Activated effector memory CD4-positive, alpha-beta T cell treated with anti-CD3 and anti-CD28 coated beads, Interleukin-2, amount 50 U/mL, for 16 hours (primary cell): Measurements from ENCODE around the gene CRLF1.

ENCODE experiments used
- DNase-seq: peaks from one replicate; pipeline ENCODE4 v3.0.0-alpha.2; 2020

Gene CRLF1

GRCh38 chr19:18590273-18591272 is 16.0 kb downstream of the CRLF1 start:
- DNase-seq: no peak

DNA sequence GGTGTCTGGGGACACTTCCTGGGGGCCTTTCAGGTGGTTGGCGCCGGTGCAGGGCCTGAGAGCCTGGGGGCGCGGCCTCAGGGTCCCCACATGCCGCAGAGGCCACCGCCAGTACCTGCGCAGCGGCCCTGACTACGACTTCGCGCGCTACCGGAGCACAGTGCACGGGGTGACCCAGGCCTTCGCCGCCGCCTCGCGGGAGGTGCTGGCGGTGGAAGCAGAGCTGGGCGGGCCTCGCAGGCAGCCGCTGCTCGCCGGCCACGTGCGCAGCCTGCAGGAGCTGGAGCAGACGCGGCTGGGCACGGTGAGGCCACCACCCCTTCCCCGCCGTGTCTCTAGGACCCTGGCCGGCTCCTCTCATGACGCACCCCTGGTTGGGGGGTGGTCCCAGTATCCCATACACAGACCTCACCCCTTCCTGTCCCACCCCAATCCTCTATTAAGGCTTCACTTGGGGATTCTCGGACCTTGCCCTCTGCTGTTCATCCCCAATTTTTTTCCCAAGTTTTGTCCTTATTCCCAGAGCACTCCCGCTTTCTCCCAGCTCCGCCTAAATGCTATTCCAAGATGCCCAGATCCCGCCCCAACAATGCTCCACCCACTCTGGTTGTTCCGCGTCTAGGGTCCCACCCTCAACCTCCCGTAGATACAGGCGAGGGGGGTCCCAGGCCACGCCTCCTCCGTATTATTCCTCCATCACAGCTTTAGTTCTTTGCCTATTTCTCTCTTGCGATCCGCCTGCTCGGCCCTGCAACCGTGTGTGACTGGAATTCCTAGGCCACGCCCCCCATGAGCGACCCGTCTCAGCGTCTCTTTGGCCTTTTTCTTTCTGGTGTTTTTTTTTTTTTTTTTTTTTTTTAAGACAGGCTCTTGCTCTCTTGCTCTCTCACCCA is 17.0 kb downstream of the CRLF1 start:
- peak; percentile 90 for DNase-seq

- DNase-seq: peak; percentile 95
Measured at GRCh38 chr19:18588611-18589379, 17.8 kb downstream of the CRLF1 start, which contains the start of gene REX1BD. Gene REX1BD, plus strand, starts transcription at chr19:18588798. Its CDS starts 4 bp downstream, at chr19:18588802.

- no peak for DNase-seq
Measured at GRCh38 chr19:18587962-18588610, 18.5 kb downstream of the CRLF1 start.

GRCh38 chr19:18587561-18587960 is 19.0 kb downstream of the CRLF1 start:
- no peak for DNase-seq

- DNase-seq: no peak
Measured at GRCh38 chr19:18586306-18586705, 20.3 kb downstream of the CRLF1 start.

- no peak for DNase-seq
Measured at GRCh38 chr19:18580311-18580710, 26.3 kb downstream of the CRLF1 start.

GRCh38 chr19:18577365-18577914 is 29.2 kb downstream of the CRLF1 start:
- DNase-seq: no peak

DNA sequence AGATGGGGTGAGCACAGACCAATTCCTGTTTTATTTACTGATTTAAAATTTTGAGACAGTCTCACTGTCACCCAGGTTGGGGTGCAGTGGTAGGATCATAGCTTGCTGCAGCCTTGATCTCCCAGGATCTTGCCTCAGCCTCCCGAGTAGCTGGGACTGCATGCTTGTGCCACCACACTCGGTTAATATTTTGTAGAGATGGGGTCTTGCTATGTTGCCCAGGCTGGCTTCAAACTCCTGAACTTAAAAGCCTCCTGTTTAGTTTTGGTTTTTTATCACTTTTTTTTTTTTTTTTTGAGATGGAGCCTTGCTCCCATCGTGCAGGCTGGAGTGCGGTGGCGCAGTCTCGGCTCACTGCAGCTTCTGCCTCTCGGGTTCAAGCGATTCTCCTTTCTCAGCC is 30.2 kb downstream of the CRLF1 start:
- no peak for DNase-seq

DNA sequence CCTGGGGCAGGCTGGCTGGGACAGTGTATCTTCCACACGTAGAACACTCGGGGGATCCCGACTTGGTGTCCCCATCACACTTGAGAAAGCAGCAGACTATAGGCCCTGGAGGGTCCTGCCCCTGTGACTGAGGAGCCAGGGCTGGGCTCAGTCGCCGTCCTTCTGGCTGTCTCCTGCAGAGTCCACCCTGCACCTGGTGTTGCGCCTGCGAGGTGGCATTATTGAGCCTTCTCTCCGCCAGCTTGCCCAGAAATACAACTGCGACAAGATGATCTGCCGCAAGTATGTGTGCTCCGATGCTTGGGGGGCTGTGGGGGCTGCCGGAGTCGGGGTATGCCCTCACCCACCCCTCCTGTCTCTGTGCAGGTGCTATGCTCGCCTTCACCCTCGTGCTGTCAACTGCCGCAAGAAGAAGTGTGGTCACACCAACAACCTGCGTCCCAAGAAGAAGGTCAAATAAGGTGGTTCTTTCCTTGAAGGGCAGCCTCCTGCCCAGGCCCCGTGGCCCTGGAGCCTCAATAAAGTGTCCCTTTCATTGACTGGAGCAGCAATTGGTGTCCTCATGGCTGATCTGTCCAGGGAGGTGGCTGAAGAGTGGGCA is 31.8 kb downstream of the CRLF1 start:
- no peak for DNase-seq

GRCh38 chr19:18571564-18572344 is 34.8 kb downstream of the CRLF1 start, which contains the start of gene UBA52:
Gene UBA52, plus strand, starts transcription at chr19:18571857. Its CDS starts 1,444 bp downstream, at chr19:18573301.
- DNase-seq: peak; percentile 100

DNA sequence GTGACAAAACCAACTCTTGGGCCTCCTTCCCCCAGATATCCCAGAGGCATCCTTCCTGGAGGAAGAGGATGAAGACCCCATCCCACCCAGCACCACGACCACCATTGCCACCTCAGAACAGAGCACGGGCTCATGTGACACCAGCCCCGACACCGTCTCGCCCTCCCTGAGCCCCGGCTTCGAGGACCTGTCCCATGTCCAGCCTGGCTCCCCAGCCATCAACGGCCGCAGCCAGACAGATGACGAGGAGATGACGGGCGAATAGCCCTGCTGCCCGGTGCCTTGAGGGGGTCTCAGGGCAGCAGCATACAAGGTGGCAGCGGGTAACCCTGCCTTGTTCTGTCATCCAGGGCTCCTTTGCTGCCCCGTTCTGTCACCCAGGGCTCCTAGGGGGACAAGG is 38.2 kb downstream of the CRLF1 start:
- DNase-seq: no peak

DNA sequence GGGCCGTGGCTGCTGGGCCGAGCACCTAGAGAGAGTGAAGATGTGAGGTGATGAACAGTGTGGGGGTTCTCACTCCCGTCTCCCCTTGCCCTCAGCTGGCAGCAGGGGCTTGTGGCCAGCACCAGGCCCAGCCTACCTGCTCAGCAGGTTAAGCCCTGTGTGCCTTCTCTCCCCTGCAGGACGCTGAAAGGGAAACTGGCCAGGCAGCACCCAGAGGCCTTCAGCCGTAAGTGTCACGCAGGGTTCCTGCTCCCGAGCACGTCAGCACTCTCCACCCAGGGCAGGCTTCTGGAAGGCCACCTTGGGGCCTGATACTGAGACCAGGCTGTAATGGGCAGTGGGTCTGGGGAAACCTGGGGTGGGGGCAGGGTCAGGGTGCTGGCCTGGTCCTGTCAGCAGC is 39.6 kb downstream of the CRLF1 start:
- DNase-seq: no peak

DNA sequence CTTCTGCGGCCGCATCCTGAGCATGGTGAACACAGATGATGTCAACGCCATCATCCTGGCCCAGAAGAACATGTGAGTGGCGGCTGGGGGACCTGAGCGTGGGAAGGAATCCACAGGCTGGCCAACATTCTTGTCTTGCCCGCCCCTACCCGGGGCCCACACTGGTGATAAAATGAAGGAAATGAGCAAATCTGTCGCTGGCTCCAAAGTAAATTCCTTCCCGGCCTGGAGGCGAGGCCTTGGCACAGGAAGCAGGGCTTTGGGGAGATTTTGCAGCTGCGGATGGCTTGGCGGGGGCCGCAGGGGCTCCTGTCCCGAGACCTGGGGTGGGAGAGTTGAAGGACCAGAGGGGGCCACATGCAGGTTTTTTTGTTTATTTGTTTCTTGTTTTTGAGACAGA is 44.5 kb downstream of the CRLF1 start:
- no peak for DNase-seq

DNA sequence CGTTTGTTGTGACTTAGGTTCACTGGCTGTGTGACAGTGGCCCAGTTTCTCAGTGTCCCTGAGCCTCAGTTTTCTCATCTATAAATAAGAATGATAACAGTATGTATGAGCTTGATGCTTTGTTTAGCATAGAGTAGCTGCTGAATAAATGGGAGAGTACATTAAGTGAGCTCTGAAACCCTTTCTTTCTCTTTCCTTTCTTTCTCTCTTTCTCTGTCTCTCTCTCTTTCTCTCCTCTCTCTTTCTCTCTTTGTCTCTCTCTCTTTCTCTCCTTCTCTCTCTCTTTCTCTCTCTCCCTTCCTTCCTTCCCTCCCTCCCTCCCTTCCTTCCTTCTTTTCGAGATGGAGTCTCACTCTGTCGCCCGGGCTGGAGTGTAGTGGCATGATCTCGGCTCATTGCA is 46.9 kb downstream of the CRLF1 start:
- no peak for DNase-seq

- DNase-seq: no peak
Measured at GRCh38 chr19:18558604-18559003, 48.0 kb downstream of the CRLF1 start.

DNA sequence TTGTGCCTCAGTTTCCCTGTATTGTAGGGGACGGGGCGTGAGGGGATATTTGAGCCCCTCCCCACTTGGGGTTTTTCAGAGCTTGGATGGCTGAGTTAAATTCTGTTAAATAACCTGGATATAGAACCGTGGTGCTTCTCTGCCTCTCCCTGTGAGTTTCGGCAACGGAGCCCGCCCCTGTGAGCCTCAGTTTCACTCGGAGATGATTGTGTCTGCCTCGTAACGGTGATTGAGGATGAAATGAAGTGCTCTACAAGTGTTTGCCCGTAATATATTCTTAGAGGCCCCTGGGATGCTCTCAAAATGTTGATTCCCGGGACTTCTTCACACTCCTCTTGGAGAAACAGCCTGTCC is 48.4 kb downstream of the CRLF1 start:
- DNase-seq: no peak

DNA sequence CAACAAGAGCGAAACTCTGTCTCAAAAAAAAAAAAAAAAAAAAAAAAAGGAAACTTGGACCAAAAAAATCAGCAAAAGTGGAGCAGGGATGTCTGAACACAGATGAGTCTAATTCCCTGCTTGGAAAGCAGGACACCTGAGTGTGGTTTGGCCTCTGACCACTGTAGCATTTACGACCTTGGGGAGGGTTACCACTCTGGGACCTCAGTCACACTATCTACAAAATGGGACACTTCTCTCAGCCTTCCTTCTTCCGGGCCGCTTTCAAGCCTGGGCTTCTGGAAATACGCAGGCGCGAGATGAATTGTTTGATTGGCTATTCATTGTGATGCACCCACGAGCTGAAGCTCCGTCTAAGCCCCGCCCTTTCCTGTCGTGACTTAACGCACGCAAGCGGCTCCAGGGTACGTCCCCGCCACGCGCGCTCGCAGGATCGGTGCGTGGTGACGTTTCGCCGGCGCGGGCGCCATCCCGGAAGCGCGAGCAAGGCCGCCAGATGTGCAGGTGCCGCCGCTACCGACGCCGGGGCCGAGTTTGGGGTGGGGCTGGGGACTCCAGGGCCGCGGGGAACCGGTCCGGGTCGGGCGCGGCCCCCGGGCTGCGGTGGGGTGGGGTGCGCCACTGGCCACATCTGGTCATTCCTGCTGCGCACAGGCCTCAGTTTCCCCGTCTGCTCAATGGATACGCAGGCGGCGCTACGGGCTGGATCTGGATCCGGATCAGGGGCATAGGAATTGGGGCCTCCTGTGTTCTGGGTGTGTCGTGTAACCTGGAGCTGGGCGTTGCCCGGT is 49.0 kb downstream of the CRLF1 start, which contains the start of gene KXD1:
Gene KXD1, plus strand, starts transcription at position 460 of the 791 bp plus-strand sequence. CDS start 4,187 bp downstream, outside the sequence.
- peak; percentile 99 for DNase-seq

DNA sequence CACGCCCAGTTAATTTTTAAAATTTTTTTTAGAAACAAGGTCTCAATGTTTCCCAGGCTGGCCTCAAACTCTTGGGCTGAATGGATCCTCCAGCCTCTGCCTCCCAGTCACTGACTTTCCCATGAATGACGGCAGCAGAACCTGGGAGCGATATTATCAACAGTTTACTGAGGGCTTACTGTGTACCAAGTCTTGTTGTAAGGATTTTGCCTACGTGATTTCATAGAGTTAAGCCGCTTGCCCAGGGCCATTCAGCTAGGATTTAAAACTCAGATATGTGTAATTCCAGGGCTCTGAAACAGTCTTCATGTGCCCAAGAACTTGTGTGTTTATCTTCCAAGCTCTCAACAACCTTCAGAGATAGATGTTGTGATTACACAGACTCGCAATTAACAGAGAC is 55.0 kb downstream of the CRLF1 start:
- no peak for DNase-seq
